Fibroblast of peridontal ligament (primary cell): ENCODE results near the gene MEG3.

Experiments used
- DNase-seq: peaks from one replicate; pipeline ENCODE4 v3.0.0-alpha.2; 2010; ENCODE audit errors: extremely low read depth

The MEG3 gene

GRCh38 chr14:100864960-100865681 is 39.2 kb downstream of the MEG3 start:
- peak; percentile 48 for DNase-seq

DNA sequence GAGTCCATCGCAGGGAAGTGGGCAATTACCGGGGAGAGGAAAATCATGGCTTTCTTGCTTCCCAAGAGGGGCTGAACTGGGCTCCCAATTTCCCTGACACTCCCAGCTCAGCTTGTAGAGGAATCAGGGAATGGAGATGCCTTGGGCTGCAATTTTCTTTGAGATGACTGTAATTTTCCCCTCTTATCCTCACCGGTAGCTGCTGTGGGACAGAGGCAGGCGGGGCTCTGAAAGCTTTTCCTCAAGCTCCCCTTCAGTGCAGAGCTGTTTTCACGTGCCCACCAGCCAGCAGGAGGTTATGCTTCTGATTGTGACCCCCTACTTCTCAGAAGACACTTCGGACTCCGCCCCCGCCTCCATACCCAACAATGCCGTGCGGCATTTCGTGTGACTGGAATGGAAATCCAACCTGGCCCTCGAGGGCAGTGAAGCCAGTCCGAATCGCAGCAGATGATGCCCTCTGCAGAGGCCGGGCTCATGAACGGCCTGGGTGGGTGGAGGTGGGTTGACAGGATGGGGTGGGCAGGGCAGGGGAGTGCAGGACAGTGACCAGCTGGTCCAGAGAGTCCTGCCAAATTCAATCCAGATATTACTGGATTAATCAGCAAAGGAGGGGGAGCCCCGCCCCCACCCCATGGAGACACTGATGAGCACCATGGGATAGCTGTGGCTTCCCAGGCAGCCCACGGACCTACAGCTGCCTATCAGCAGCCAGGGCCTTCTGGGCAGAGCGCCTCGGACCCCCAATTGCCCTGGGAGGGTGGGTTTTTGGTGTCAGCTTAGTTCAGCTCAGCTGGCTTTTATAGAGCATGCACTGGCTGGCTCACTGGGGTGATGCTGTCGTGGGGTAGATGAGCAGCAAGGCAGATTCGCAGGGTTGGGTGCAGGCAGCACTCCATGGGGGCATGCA is 40.0 kb downstream of the MEG3 start:
- DNase-seq = no peak

- no peak for DNase-seq
Measured at GRCh38 chr14:100866666-100867630, 41.0 kb downstream of the MEG3 start.

- no peak for DNase-seq
Measured at GRCh38 chr14:100867631-100868315, 41.9 kb downstream of the MEG3 start.

GRCh38 chr14:100868621-100869370 is 42.9 kb downstream of the MEG3 start:
- DNase-seq = no peak

DNA sequence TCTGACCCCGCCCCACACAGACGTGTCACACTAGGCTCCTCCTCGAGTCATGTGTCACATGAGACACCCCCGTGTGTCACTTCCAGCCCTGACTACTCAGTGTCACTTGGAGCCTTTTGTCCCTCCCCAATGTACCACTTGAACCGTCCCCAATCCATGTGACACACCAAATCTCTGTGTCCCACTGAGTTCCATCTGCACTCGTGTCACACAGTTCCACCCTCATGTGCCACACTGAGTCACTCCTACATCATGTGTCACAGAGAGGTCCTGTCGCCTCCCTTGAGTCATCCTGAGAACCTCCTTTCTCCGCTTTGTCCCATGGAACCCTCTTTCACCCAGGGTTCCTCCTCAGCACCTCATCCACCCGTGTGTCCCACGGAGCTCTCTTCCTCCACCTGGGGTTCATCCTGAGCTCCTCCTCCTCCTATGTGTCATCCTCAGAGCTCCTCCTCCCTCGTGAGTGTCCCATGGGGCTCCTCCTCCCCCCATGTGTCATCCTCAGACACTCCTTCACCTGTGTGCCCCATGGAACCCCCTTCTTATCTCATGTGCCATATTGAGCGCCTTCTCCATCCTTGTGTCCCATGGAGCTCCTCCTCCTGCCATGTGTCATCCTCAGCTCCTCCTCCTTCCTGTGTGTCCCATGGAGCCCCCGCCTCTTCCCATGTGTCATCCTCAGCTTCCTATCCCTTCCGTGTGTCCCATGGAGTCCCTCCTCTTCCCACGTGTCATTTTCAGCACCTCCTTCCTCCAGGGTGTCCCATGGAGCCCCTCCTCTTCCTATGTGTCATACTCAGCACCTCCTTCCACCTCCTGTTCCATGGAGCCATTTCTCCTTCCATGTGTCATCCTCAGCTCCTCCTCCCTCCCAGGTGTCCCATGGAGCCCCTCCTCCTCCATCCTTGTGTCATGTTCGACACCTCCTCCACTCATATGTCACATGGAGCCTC is 45.6 kb downstream of the MEG3 start:
- no peak for DNase-seq

- no peak for DNase-seq
Measured at GRCh38 chr14:100872259-100873095, 46.6 kb downstream of the MEG3 start.

- no peak for DNase-seq
Measured at GRCh38 chr14:100873096-100873482, 47.2 kb downstream of the MEG3 start.

- no peak for DNase-seq
Measured at GRCh38 chr14:100874051-100874410, 48.1 kb downstream of the MEG3 start.

GRCh38 chr14:100874411-100875091 is 48.6 kb downstream of the MEG3 start:
- no peak for DNase-seq

GRCh38 chr14:100875126-100875525 is 49.2 kb downstream of the MEG3 start:
- no peak for DNase-seq

GRCh38 chr14:100875861-100876590 is 50.1 kb downstream of the MEG3 start:
- DNase-seq = no peak

GRCh38 chr14:100878271-100879146 is 52.6 kb downstream of the MEG3 start:
- no peak for DNase-seq

GRCh38 chr14:100879194-100879593 is 53.3 kb downstream of the MEG3 start:
- no peak for DNase-seq

DNA sequence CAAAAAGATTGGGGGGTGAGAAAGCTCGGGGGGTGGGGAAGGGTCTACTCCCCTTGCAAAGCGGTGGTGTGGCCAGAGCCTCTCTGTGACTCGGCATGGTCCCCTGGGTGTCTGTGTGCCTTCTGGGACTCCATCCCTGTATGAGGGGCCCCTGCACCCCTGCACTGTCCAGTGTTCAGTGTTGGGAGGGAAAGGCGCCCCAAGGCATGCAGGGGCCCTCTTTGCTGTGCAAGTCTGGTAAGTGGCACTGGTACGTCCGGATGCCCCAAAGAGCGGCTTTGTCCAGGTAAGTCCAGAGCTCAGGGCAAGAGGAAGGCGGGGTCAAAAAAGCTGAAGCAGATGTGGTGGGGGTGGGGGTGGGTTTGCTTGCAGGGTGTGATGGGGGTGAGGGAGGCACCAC is 53.9 kb downstream of the MEG3 start:
- no peak for DNase-seq
